GOT3 (cell line): ENCODE results near the gene STK33.

Experiments used
- DNase-seq: peaks from one replicate; lab custom pipeline; 2025; ENCODE audit warnings: mixed read lengths; lab: John Stamatoyannopoulos, UW

The STK33 gene

DNA sequence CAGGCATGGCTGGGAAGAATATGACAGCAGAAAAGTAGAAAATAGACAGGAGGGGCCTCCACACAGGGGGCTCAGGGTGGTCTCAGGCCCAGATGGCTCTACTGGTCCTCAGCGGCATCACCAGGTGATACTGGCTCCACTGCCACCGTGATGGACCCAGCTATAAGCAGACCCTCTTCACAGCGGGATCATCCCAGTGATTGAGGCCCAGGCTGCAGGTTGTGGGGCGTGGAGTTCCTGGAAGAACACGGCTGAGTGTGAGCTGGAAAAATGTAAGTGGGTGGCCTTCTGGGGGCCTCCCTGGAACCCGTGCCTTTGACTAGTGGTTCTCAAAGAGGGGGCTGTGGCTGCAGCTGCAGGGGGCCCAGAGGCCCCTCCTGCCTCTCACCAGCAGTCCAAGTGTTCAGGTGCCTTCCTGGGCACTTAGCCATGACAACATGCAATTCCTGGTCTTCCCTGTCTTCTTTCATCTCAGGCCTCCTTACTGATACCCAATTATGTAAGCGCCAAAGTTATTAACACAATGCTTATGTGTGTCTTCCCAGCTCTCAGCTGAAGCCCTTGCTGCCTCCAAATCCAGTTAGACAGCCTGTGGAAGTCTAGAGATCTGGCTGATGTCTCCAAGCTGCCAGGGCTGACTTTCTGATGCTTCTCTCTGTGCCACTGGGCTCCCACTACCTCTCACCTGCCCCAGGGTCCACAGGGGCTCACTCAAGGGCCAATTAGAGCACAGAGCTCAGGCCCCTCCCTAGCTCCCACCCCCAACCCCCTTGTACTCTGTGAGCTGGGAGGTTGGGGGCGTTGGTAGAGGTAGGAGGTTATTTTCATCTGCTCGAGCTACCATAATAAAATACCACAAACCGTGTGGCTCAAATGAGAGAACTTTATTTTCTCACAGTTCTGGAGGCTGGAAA lies 220.3 kb downstream of the STK33 start:
- DNase-seq: no peak

DNA sequence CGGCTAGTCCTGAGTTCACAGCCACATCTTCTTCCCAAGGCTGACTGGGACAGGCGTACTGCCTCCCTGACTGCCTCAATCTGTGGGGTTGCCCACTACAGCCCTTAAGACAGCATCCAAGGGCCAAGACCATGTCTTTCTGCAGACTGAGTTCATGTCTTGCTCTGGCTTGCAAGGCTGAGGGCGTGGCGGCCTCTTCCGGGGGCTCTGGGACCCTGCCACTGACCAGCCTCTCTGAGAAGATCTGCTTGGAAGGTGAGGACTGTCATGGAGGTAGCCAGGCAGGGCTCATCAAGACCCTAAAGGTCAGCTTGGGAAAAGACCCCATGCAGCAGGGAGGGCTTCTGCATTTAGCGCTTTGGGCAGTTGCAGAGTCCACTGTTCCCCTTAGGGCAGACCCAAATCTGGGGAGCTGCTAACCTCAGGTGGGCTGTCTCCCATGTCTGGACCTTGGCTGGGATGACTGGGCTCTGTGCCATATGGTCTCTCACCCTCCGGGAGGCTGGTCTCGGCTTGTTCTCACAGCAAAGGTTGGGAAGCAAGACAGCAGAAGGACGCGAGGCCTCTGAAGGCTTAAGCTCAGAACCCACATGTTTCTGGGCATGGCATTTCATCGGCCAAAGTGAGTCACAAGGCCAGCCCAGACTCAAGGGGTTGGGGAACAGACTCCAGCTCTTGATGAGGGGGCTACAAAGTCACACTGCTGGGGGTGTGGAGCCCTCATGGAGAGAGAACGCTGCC lies 221.2 kb downstream of the STK33 start:
- DNase-seq: no peak

DNA sequence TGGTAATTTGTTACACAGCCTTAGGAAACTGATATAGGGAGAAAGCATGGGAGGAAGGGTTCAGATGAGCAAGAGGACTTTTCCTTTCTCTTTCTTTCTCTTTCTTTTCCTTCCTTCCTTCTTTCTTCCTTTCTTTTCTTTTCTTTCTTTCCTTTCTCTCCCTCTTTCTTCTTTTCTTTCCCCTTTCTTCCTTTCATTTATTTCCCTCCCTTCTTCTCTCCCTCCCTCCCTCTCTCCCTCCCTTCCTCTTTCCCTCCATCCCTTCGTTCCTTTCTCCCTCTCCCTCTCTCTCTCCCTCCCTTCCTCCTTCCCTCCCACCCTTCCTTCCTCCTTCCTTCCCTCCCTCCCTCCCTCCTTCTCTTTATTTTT lies 222.5 kb downstream of the STK33 start:
- no peak for DNase-seq

DNA sequence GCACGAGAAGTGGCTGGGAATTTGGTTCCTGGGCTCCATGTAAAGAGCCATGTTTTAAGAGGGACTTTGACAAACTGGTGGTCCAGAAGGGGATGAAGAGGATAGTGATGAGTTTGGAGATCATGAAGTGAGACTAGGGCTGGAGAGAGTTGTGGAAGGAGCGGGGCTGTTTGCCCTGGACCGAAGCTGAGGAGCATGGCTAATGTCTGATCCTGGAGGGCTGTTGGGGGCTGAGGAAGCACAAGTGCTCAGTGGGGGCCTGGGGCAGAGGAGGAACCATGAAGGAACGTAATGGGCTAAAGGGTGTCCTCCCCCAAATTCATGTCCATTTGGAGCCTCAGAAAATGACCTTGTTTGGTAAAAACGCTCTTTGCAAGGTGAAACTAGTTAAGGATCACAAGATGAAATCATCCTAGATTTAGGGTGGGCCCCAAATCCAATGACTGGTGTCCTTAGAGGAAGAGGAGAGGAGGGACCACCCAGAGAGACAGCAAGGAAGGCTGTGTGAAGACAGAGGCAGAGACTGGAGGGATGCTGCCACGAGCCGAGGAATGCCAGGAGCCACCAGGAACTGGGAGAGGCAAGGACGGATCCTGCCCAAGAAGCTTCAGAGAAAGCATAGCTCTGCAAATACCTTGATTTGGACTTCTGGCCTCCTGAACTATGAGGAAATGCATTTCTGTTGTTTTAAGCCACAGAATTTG lies 223.1 kb downstream of the STK33 start:
- DNase-seq: no peak

GRCh38 chr11:8369592-8370205 lies 224.3 kb downstream of the STK33 start:
- DNase-seq: no peak

DNA sequence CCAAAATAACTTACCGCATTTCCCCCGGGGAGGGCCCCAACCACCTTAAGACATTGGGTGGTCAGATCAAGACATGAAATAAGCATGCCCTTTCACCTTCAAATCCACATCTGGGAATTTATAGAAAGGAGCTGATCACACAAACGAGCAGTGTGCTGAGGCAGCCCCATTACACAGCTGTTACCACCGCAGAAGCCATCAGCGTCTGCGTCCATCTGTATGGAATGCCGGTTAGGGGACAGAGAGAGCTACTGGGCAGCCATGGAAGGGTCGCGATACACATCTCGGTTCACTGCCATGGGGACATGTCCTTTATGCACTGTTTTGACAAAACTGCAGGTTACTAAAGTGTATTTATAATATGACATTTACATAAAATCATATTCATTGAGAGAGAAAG lies 225.3 kb downstream of the STK33 start:
- no peak for DNase-seq

GRCh38 chr11:8368194-8368593 lies 225.8 kb downstream of the STK33 start:
- no peak for DNase-seq

DNA sequence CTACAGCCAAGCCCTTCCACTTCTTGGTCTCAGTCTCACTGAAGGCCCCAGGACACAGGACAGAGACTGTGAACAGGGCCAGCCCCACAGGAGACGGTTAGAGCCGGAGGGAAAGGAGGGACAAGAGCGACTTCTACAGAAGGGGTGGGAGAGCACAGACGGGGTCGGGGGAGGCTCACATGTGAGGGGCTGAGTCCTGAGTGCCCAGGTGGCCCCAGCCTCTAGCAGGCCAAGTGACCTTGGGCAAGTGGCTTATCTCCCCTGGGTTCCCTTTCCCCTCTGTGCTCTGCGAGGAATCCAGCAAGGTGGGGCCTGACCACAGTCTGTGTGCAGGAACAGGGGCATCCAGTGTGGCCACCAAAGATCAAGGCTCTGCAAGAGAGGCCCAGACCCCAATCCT lies 227.7 kb downstream of the STK33 start:
- DNase-seq: no peak

- no peak for DNase-seq
Observed at GRCh38 chr11:8365216-8365941, 228.6 kb downstream of the STK33 start.

GRCh38 chr11:8363921-8364320 lies 230.1 kb downstream of the STK33 start:
- no peak for DNase-seq

DNA sequence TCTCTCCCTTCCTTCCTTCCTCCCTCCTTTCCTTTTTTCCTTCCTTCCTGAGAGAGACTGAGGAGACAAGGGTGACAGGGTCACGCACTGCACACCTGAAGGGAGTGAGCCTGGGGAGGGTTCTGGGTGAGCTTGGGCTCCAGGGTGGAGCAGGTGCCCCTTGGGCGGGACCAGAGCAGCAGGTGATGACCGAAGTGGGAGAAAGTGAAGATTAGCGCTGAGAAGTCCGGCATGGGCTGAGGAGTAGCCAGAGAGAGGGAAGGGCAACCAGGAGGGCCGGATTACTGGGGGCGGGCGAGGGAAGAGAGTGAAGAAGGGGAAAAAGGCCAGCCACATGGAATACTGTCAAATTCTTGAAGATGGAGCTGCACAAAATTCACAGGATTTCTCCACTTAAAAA lies 231.1 kb downstream of the STK33 start:
- no peak for DNase-seq

- no peak for DNase-seq
Observed at GRCh38 chr11:8362491-8362890, 231.5 kb downstream of the STK33 start.

GRCh38 chr11:8361664-8362210 lies 232.3 kb downstream of the STK33 start:
- DNase-seq: no peak

GRCh38 chr11:8361206-8361605 lies 232.8 kb downstream of the STK33 start:
- no peak for DNase-seq

DNA sequence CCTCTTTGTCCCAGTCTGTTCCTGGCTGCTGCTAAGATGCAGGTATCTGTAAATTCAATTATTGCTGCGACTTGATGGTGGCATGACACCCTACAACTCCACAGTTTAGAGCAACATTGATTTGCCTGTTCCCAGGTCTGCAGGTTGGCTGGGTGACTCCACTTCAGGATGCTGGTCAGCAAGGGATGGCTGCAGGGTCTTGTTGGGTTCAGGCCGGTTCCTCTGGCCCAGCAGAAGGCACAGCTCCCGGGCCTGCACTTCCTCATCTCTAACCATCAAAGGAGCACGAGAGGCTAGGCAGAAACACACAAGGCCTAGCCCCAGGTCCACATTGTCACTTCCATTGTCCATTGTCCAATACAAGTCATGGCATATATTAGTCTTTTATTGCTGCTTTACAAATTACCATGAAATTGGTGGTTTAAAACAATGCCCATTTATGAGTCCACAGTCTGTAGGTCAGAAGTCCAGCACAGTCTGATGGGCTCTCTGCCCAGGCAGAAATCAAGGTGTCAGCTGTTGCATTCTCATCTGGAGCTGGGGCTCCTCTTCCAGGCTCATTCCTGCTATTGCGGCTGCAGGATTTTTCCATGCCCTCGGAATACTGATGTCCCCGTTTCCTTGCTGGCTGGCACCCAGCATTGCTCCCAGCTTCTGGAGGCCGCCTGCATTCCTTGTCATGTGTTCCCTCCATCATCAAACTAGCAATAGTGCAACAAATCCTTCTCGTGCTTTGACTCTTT lies 233.8 kb downstream of the STK33 start:
- no peak for DNase-seq

DNA sequence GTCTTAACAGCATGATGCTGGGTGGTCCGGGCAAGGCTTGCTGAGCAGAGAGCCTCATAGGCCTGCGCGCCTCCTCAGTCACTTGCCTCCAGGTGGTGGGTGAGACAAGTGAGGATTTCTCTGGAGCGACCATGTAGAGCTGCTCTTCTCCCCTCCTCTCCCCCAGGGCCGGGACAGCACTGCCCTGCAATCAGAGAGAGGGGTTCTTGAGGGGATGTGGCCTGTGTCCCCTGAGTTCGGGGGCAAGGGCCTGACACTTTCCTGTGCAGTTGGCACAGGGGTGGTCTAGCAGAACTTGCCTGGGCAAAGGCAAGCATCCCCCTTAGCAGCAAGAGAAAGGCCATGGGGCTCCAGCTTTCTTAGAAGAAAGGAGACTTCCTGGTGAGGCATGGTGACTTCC lies 234.5 kb downstream of the STK33 start:
- DNase-seq: no peak

DNA sequence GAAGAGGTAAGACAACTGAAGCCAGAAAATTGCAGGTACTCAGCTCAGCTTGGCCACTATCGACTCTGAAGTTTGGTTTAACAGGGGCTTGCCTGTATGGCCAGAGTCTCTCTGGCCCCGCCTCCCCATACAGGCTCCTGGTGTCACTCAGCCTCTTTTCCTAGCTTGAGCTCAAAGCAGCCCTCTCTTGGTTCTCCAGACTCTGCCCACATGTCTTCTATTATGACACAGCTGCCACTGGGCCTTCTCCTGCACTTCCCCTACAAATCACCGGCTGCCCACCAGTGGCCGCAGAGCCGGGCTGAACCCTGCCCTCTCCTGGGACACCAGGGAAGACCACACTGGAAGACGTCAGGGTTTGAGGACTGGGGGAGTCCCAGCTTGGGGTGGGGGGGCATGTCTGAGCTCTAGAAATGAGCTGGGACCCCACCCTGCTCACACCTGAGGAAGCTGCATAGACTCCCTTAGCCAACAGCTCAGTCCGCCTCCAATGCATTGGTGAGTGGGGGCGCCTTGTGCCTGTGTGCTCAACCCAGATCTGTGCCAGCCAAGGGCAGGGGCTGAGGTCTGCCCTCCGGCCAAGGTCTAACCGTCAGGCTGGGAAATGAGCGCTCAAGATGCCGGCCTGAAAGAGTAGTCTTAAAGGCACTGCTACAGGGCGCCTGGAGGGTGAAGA lies 236.0 kb downstream of the STK33 start:
- DNase-seq: no peak

- no peak for DNase-seq
Observed at GRCh38 chr11:8357505-8357888, 236.5 kb downstream of the STK33 start.

DNA sequence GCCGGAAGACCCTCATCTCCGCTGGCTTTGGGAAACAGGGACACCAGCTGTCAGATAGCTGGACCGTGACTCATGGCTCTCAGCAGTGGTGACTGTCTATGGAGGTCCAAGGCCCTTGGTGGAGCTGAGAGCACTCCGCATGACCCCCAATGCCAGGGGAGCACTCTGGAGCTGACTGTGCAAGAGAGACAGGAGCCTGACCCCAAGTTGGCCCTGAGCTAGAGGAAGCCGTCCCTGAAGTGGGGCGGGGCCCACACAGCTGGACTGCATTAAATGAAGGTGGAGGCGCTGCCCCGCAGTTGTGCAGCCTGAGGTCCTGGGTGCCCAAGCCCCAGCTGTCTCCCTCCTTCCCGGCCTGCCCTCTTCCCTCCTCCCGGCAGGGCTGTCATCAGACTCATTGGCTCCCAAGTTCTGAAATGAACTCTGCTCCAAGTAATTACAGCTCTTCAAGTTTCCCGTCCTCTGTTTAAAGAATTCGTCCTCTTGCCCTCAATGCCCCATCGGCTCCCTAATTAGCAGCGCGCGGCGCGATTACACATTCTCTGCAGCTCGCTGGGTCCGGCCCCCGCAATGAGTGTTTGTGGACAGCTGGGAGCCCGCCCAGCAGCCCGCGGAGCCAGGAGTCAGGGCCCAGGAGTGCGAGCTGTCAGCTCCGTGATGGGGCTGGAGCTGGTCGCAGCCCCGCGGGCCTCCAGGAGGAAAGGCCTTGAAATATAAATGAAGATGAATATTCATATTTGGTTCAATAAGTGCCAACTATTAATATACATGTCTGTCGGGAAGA lies 237.1 kb downstream of the STK33 start:
- DNase-seq: no peak
